Measurements from ENCODE around the gene GLIS1. TPM values are rescaled to one million over a fixed set of nuclear protein-coding genes. Genes with fewer than 3 reads are reported as not detected.
A peak's percentile ranks its signal among the peaks of the same experiment; 100 is the strongest.

GLIS1 gene
- total RNA-seq, 1 donor from 2014 or later = 2.5 TPM

DNA sequence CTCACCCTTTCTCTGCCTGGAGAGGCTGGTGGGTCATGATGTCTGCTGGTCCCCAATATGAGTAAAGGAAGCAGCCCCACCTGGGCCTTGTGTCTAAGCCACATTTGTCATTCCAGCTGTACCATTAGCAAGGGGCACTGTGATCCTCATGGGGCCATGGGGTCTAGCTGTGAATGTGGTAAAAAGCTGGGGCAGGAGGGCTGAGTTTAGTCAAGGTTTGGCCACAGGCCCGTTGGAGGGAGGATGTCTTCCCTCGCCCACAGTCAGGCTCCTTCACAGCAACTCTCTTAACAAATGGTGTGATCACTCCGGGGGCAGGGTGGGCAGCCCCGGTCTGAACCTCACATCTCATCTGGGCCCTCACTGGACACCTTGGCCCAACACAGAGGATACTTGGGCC, 164.3 kb downstream of the GLIS1 start:
- TF ChIP-seq, protein P1, sequence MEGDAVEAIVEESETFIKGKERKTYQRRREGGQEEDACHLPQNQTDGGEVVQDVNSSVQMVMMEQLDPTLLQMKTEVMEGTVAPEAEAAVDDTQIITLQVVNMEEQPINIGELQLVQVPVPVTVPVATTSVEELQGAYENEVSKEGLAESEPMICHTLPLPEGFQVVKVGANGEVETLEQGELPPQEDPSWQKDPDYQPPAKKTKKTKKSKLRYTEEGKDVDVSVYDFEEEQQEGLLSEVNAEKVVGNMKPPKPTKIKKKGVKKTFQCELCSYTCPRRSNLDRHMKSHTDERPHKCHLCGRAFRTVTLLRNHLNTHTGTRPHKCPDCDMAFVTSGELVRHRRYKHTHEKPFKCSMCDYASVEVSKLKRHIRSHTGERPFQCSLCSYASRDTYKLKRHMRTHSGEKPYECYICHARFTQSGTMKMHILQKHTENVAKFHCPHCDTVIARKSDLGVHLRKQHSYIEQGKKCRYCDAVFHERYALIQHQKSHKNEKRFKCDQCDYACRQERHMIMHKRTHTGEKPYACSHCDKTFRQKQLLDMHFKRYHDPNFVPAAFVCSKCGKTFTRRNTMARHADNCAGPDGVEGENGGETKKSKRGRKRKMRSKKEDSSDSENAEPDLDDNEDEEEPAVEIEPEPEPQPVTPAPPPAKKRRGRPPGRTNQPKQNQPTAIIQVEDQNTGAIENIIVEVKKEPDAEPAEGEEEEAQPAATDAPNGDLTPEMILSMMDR (conservative IDR thresholded peaks at IDR 0.05; ENCODE audit: low read depth, low read length) = no peak
- H3K4me3 ChIP-seq (ENCODE audit: low read depth, low read length) = no peak overlapping the region
- DNase-seq (ENCODE audit: low read depth) = no peak

DNA sequence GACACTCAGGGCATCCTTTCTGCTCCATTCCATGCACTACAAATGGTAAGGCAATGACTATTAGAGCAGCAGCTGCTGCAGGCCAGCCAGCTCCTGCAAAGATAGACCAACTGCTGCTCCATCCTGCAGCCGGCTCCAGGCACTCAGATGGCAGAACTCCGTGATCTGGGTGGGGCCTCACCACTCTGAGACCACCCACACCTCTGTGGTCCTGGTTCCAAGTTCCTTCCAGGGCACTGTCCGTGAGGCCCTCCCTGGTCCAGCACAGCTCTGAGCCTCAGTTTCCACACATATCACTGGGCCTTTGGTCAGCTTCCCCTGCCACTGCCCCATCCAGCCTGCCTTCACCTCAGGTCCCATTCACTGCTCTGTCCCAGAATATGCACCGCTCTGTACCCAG, 165.0 kb downstream of the GLIS1 start:
- TF ChIP-seq, protein P1 (conservative IDR thresholded peaks at IDR 0.05; ENCODE audit: low read depth, low read length) = no peak
- no peak for DNase-seq (ENCODE audit: low read depth)
- H3K4me3 ChIP-seq (ENCODE audit: low read depth, low read length) = no peak overlapping the region

DNA sequence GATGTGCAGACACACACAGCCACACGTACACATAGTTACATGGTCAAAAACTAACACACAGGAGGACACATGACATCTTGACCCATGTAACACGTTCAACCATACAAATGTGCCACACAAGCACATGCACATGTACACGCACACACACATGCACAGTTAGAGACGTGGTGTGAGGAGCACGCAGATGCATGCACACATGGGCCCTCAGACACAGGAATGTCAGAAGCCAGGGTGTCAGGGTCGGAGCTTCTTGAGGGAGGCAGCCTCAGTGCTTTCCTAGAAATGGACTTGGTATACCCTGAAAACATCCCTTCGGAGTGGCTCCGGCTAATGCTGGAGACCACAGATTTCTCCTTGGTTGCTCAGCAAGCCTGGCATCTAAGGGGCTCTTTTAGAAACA, 165.4 kb downstream of the GLIS1 start:
- no peak overlapping the region for H3K4me3 ChIP-seq (ENCODE audit: low read depth, low read length)
- TF ChIP-seq, protein P1 (conservative IDR thresholded peaks at IDR 0.05; ENCODE audit: low read depth, low read length) = no peak
- no peak for DNase-seq (ENCODE audit: low read depth)

DNA sequence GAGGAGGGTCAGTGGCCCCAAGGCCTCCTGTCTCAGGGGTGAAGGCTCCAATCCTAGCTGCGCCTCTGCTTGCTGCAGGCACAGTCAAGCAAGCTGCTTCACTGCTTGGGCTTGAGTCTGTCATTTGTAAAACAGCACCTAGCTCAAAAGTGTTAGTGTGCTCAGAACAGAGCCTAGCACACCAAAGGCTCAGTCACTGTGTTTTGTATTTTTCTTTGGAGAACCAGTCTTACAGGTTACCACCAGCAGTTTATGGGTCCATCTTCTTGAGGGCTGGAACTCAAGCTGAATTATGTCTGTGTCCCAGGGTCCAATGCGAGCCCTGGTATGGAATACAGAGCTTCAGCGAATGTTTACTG, 166.2 kb downstream of the GLIS1 start:
- H3K4me3 ChIP-seq (ENCODE audit: low read depth, low read length) = no peak overlapping the region
- no peak for DNase-seq (ENCODE audit: low read depth)
- TF ChIP-seq, protein P1 (conservative IDR thresholded peaks at IDR 0.05; ENCODE audit: low read depth, low read length) = no peak

DNA sequence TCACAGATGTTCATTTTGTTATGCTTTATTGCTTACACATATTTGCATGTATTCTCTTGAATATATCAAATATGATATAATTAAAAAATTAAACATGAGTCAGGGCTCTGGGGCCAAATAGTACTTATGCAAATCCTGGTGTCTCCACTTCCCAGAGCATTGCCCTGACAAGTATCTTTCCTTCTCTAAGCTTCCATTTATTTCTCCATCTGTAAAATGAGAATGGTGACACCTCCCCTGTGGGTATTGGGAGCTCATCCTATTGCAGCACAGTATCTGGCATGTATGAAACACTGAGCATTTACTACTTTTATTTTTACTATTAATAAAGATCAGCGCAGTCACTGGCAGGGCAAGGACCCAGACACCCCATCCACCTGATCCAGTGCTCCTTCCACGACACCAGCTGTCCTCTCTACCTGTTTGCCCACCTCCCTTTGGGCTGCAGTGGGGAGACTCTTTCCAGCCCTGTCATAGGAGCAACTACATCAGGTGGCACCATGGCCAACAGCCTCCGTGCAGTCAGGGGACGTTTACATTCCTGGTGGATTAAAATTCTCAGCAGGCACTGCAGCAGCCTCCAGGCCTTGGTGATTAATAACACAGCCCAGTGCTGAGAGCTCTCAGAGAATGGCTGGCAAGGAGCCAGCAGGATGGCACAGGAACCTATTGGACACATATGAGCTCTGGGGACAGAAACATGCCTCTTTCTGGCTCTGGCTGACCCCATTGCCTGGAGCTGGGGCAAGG, 166.7 kb downstream of the GLIS1 start:
- peak; percentile 40 for DNase-seq (ENCODE audit: low read depth)
- H3K4me3 ChIP-seq (ENCODE audit: low read depth, low read length) = no peak overlapping the region
- TF ChIP-seq, protein P1 (conservative IDR thresholded peaks at IDR 0.05; ENCODE audit: low read depth, low read length) = no peak

DNA sequence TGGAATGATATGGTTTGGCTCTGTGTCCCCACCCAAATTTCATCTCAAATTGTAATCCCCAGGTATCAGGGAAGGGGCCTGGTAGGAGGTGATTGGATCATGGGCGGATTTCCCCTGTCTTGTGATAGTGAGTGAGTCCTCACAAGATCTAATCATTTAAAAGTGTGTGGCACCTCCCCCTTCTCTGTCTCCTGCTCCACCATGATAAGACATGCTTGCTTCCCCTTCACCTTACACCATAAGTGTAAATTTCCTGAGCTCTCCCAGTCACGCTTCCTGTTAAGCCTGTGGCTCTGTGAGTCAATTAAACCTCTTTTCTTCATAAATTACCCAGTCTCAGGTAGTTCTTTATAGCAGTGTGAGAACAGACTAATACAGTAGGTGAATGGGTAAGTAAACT, 170.4 kb downstream of the GLIS1 start:
- H3K4me3 ChIP-seq (ENCODE audit: low read depth, low read length) = no peak overlapping the region
- TF ChIP-seq, protein P1 (conservative IDR thresholded peaks at IDR 0.05; ENCODE audit: low read depth, low read length) = no peak
- no peak for DNase-seq (ENCODE audit: low read depth)

DNA sequence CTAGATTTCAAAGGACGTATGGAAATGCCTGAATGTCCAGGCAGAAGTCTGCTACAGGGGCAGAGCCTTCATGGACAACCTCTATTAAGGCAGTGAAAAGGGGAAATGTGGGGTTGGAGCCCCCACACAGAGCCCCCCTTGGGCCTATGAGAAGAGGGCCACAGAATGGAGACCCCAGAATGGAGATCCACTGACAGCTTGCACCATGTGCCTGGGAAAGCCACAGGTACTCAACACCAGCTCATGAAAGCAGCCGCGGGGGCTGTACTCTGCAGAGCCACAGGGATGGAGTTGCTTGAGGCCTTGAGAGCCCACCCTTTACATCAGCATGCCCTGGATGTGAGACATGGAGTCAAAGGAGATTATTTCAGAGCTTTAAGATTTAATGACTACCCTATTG, 171.1 kb downstream of the GLIS1 start:
- no peak for DNase-seq (ENCODE audit: low read depth)
- TF ChIP-seq, protein P1 (conservative IDR thresholded peaks at IDR 0.05; ENCODE audit: low read depth, low read length) = no peak
- no peak overlapping the region for H3K4me3 ChIP-seq (ENCODE audit: low read depth, low read length)
